ENCODE results near the gene TMEM217.
"Not testable (repeated sequence)": the region's sequence is repeated elsewhere in the genome, so short reads cannot be mapped to it uniquely, and the experiment has no call there.

Gene TMEM217

DNA sequence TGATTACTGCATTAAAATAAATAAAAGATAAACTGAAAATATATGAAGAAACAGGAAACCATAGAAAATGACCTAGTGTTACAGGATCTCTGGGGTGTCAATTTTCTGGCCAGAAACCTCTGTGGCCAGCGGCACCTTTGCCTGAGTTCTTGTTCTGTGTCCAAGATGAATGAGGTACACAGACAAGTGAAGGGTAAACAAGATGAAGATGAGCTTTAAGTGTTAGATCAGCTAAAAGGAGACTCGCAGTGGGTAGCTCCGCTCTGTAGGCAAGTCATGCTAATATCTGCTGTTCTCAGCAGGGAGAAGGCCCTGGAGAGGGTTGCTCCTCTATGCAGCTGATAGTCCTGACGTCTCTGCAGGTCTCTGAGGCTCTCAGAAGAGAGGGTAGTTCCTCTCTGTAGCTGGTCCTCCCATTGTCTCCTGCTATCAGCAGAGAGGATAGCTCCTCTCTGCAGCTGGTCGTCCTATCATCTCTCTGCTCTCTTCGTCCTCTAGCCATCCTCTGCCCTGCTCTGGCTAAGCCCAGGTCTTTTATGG is 36.3 kb downstream of the TMEM217 start:
- DNase-seq (ENCODE audit: insufficient read length, low spot score) (no peak), FAIRE-seq (no peak)

DNA sequence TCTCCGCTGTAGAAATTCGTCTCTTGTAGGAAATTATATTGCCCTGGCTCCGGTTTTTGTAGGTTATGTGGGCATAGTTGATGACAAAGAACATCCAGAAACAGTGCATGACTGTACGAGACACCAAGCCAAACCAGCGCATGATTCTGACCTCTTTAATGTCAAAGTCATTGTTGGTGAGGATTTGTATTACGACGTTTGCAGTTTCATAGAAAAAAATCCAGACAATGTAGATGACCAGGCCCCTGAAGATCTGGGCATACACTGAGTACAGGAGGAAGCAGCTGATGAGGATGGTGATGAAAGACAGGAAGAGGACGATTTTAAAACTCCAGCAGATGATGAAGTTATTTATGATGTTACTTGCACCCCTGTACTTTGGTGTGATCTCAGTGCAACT is 39.4 kb downstream of the TMEM217 start:
- DNase-seq (ENCODE audit: insufficient read length, low spot score) (no peak), FAIRE-seq (no peak)

DNA sequence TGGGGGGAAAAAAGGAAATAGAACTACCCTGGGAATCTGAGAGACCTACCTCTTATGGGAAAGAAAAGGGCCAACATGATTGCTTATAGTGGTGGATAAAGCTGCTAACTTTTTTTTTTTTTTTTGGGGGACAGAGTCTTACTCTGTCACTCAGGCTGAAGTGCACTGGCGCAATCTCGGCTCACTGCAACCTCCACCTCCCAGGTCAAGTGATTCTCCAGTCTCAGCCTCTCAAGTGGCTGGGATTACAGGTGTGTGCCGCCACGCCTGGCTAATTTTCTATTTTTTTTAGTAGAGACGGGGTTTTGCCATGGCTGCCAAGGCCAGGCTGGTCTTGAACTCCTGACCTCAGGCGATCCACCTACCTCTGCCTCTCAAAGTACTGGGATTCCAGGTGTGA is 39.9 kb downstream of the TMEM217 start:
- FAIRE-seq = no peak
- no peak for DNase-seq (ENCODE audit: insufficient read length, low spot score)

DNA sequence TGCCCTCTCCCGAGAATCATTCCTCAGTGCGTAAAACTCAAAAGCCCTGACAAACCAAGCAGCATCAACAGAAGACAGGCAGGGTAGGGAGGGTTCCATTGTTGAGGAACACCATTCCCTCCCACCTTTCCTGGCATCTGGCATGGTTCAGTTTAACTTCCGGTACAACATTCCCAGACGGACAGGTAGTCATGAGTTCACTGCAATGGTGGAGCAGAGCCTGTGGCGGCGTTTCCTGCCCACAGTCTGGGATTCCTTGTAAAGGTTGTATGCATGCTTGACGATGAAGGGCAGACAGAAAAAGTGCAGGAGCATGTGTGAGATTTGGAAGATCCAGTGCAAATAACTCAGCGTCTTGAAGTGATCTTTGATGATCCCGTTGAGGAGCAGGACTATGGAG is 45.7 kb downstream of the TMEM217 start:
- FAIRE-seq = no peak
- DNase-seq (ENCODE audit: insufficient read length, low spot score) = no peak

DNA sequence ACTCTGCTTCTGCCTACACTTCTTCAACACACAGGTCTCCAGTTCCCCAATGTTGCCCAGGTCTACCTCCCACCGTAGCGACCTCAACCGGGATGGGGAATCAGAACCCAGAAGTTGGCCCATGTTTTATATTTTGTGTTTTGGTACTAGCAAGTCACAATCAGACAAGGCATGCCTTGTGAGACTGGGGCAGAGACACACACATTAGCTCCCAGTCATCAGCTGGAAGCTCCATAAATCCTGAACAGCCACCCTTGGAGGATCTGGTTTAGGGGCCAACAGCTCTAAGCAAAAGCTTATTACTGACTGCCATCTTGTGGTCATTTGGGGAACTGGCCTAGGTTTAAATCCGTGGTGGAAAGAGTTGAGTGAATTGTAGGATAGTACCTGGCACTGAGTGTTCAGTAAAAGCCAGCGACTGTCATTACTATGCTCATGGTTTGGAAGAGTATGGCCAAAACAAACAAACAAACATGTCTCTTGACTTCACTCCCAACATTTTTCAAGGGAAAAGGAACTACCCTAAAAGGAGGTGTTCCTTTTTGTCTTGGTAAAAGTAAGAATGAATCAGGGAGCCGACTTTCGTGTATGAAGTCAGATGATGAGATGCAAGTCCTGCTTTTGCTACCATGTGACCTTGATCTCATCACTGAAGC is 47.5 kb downstream of the TMEM217 start:
- DNase-seq (ENCODE audit: insufficient read length, low spot score) (peak; percentile 56), FAIRE-seq (peak; percentile 90)

DNA sequence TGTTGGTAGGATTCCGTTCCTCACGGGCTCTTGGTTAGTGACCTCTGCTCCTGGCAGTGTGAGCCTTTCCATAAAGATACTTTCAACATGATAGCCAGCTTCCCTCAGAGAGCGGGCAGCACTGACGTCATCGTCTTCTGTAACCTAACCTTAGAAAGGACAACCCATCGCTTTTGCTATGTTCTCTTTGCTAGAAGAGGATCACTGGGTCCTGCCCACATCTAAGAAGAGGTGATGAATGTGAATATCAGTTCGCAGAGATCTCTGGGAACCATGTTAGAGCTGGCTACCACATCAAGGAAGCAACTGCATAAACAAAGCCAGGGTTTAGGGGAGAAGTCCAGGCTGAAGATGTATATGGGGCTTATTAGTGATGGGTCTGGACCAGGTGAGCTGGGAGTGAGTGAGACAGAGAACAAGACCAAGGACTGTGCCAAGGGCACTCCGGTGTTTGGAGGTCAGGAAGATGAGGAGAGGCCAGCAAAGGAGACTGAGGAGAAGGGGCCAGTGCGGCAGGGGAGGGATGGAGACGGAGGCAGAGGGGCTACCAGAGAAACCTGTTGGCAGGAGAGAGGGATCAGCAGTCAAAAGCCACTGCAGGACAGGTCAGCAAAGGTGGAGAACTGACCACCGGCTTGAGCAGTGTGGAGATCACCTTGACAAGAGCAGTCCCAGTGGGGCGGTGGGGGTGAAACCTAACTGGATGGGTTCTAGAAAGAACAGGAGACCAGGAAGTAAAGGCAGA is 48.3 kb downstream of the TMEM217 start:
- no peak for FAIRE-seq
- no peak for DNase-seq (ENCODE audit: insufficient read length, low spot score)

DNA sequence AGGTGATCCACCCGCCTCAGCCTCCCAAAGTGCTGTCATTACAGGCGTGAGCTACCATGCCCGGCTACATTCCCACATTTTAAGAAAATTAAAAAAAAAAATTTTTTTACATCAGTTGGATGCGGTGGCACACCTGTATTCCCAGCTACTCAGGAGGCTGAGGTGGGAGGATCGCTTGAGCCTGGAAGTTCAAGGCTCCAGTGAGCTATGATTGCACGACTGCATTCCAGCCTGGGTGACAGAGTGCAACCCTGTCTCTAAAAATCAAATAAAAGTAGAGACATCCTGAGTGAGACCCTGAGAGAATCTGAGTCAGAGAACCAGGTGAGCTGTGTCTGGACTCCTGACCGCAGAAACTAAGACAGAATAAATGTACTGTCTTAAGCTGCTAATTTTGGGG is 49.2 kb downstream of the TMEM217 start:
- DNase-seq (ENCODE audit: insufficient read length, low spot score) = no peak
- no peak for FAIRE-seq

DNA sequence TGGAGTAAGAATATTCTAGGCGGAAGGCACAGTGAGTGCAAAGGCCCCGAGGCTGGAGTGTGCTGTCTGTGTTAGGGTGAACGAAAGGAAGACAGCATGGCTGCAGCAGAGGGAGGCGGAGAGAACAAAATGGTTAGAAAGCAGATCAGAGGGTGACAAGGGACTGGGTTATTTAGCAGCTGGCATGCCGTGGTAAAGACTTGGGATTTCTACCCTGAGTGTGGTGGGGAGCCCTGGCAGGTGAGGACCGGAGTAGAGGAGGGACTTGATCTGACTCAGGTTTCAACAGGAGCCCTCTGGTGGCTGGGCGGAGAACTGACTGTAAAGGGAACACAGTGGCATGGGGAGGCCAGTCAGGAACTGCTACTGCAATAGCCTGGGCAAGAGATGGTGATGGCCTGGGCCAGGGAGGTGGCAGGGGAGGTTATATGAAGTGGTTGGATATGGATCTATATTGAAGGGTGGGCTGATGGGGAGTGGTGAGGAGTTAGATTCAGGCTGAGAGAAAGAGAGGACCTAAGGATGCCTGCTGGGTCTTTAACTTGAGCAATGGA is 50.0 kb downstream of the TMEM217 start:
- FAIRE-seq = peak; percentile 59

DNA sequence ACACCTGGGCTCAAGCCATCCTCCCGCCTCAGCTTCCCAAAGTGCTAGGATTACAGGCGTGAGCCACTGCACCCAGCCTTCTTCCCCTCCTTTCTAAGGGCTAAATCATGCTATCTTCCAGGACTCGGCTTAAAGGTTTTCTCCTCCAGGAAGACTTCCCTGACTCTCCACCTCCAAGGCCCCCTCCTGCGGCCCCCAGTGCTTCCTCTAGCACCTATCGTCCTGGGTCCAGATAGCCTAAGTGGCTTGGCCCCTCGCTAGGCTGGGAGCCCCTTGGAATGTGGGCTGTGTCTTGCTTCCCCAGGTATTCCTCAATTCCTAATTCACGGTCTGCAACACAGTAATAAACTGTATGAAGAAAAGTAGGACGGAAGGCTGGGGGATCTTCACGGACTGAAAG is 51.3 kb downstream of the TMEM217 start:
- FAIRE-seq (no peak), DNase-seq (ENCODE audit: insufficient read length, low spot score) (no peak)

More for the DNA sequence above, 50.0 kb downstream of the TMEM217 start:
- peak; percentile 60 for DNase-seq (ENCODE audit: insufficient read length, low spot score)

DNA sequence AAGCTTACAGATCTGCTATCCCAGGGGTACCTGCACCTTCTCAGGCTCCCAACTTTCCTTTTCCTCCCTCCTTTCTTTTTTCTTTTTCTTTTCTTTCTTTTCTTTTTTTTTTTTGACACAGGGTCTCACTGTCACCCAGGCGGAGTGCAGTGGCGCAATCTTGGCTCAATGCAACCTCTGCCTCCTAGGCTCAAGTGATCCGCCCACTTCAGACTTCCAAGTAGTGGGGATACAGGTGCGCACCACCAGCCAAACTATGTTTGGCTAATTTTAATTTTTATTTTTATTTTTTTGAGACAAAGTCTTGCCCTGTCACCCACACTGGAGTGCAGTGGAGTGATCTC is 52.0 kb downstream of the TMEM217 start:
- DNase-seq (ENCODE audit: insufficient read length, low spot score) (no peak), FAIRE-seq (no peak)

DNA sequence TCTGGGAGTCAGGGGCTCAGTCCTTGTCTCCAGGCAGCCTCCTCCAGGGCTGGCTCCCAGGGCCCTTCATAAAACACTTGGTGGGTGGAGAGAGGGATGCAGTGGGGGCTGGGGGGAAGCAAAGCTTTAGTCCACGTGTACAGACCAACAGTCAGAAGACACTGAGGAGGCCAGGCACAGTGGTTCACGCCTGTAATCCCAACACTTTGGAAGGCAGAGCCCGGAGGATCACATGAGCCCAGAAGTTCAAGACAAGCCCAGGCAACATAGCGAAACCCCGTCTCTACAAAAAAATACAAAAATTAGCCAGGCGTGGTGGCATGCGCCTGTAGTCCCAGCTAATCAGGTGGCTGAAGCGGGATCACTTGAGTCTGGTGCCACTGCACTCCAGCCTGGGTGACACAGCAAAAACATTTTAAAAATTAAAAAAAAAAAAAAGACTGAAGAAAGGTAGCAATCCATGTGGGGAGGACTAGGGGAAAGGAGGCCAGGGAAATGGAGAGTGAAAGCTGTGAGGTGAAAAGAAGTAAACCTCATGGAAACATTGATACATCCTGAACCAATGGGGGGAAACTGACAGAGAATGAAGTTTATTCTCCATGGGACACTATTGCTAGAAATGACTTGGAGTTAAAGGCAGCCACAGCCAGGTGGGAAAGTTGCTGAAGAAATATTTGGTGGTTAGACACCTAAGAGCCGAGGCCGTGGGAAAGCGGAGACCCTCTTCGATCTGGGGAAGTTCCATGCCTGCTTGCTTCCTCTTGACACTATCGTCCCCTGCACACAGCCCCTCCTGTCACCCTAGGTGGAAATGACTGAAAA is 52.6 kb downstream of the TMEM217 start:
- FAIRE-seq (no peak), DNase-seq (ENCODE audit: insufficient read length, low spot score) (no peak)

DNA sequence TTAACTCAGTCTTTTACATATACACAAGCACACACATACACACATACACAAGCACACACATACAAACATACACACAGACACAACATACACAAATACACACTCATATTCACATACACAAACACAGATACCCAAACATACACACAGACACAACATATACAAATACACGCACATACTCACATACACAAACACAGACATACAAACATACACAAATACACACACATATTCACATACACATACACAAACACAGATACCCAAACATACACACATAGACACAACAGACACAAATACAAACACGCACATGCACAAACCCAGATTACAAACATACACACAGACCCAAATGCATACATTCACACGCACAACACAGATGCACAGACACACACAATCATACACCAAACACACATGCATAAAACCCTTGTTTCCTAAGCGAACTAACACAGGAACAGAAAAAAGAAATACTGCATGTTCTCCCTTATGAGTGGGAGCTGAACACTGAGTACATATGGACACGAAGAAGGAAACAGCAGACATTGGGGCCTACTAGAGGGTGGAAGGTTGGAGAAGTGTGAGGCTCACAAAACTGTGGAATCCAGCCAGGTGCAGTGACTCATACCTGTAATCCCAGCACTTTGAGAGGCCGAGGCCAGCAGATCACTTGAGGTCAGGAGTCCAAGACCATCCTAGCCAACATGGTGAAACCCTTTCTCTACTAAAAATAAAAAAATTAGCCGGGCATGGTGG is 53.8 kb downstream of the TMEM217 start:
- FAIRE-seq (no peak), DNase-seq (ENCODE audit: insufficient read length, low spot score) (no peak)

DNA sequence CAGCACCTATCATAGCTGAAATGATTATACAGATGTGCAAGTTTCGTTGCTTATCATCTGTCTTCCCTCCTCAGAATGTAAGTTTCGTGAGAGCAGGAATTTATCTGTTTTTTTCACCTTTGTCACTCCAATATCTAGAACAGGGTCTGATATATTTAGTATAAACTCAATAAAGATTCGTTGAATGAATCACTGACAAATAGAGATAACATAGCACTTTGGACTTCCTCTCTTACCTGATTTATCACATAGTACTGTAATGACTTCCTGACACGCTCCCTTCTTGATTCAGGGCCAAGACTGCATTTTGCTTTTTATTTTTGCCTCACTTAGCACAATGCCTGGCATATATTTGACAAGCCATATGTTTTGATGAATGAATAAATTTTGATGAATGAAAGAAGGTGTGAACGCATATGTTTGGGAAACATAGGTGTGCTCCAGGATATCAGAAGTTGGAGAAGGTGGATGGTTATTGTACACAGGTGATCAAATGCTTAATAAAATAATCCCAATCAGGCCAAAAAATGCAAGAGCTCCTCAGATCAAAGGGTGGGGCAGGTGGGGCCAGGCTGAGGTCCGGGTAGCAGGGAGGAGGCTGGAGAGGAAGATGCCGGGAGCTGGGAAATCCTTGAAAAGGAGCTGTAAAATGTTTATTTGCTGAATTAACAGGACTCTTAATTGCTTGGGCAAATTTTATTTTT is 55.0 kb downstream of the TMEM217 start:
- FAIRE-seq (no peak), DNase-seq (ENCODE audit: insufficient read length, low spot score) (no peak)

DNA sequence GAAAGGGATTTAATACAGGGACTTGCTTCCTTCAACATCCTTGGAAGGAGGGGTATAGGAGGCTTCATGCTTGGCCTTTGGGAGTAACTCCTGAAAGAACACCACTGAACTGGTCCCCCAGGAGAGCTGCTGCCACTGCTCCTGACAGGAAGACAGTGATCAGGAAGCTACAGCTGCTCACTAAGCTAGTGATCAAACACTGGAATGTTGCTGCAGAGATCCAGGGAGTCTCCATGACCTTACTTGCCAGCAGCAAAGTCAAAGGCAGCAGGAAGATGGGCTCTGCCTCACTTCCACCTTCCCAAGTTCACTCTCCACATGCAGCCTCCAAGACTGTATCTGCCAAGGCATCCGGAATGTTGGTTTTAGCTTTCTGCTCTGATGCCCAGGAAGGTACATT is 56.2 kb downstream of the TMEM217 start:
- no peak for FAIRE-seq

DNA sequence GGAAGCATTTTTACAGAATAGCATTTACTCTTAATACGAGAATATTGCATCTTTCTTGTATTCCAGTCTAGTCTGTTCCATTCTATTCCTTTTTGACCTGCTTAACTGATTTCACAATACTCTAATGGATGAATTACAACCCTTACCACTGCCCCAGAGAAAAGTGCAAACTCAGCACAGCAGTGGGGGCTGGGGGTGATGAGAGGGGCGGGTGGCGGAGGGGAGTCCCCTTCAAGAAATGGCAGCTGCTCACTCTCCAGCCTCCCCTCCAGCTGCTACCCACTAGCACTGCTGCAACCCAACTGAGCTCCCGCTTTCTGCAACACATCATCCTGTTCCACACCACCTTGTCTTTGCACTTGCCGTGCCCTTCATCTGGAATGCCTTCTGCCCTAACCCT is 57.9 kb downstream of the TMEM217 start:
- DNase-seq (ENCODE audit: insufficient read length, low spot score) (no peak), FAIRE-seq (no peak)

More for the DNA sequence above, 56.2 kb downstream of the TMEM217 start:
- no peak for DNase-seq (ENCODE audit: insufficient read length, low spot score)

DNA sequence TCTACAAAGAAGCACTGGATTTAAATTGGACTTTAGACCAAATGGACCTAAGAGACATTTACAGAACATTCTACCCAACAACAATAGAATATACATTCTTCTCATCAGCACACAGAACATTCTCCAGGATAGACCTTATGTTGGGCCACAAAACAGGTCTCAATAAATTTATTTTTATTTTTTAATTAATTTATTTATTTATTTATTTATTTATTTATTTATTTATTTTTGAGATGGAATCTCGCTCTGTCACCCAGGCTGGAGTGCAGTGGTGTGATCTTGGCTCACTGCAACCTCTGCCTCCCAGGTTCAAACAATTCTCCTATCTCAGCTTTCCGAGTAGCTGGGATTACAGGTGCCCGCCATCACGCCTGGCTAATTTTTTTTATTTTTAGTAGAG is 61.5 kb downstream of the TMEM217 start:
- not testable (repeated sequence) for FAIRE-seq; DNase-seq (ENCODE audit: insufficient read length, low spot score)

DNA sequence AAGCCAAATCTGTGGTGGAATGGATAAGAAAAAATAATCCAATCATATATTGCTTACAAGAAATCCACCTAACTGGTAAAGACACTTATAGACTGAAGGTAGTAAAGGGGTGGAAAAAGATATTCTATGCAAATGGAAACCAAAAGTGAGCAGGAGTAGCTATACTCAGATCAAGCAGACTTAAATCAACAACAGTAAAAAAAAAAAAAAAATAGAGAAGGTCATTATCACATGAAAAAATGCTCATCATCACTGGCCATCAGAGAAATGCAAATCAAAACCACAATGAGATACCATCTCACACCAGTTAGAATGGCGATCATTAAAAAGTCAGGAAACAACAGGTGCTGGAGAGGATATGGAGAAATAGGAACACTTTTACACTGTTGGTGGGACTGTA is 63.1 kb downstream of the TMEM217 start:
- not testable (repeated sequence) for DNase-seq (ENCODE audit: insufficient read length, low spot score); FAIRE-seq

DNA sequence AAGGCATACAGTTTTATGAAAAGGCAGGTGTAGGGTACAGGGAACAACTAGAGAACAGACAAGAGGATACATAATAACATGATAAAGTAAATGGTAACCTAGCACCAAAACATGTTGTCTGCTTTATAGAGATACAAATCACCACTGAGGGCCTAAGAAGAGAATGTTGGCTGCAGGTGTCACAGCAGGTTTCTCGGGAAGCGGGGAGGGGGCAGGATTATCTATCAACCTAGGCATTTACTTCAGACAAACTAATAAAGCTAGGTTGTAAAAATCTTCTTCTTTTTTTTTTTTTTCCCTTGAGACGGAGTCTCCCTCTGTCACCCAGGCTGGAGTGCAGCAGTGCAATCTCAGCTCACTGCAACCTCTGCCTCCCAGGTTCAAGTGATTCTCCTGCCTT is 65.3 kb downstream of the TMEM217 start:
- DNase-seq (ENCODE audit: insufficient read length, low spot score) = no peak
- FAIRE-seq = no peak

DNA sequence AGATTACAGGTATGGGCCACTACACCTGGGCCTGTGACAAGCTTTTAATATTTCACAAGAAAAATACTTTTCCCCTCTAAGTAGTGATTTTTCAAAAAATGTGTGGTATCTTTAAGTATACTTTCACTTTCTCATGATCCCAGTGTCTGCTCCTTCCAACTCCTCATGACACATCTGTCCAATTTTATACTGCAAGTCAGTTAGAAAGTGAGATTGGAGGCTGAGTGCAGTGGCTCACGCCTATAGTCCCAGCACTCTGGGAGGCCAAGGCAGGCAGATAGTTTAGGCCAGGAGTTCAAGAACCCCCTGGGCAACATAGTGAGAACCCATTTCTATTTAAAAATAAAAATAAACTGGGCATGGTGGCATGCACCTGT is 67.8 kb downstream of the TMEM217 start:
- FAIRE-seq (no peak), DNase-seq (ENCODE audit: insufficient read length, low spot score) (no peak)

DNA sequence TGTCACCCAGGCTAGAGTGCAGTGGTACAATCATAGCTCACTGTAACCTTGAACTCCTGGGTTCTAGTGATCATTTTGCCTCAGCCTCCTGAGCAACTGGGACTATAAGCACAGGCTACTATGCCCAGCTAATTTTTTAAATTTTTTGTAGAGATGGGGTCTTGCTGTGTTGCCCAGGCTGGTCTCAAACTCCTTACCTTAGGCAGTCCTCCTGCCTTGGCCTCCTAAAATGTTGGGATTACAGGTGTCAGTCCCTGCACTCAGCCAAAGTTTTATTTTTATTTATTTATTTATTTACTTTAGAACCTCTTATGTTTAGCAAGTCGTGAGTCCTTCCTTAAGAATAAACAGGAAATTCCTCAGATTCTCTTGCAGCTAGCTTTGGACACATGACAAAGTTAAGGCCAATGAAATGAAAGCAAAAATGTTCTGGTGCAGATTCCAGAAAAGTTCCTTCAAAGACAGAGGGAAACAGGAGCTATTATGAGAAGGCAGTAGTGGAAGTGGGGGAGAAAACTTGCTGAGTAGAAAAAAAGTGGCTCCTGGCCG is 68.9 kb downstream of the TMEM217 start:
- FAIRE-seq (no peak), DNase-seq (ENCODE audit: insufficient read length, low spot score) (no peak)

Data from GM19239 (cell line).